GM18870 (cell line): ENCODE results near the gene U2AF1.
"Not testable (repeated sequence)": the region's sequence is repeated elsewhere in the genome, so short reads cannot be mapped to it uniquely, and the experiment has no call there.

ENCODE experiments used
- ATAC-seq: cut with Tn5 transposase; IDR thresholded peaks from one replicate; pipeline ENCODE4 v1.9.1; 2021; ENCODE audit warnings: moderate library complexity; ENCODE audit not compliant: unreplicated experiment

U2AF1 gene, protein sequence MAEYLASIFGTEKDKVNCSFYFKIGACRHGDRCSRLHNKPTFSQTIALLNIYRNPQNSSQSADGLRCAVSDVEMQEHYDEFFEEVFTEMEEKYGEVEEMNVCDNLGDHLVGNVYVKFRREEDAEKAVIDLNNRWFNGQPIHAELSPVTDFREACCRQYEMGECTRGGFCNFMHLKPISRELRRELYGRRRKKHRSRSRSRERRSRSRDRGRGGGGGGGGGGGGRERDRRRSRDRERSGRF

DNA sequence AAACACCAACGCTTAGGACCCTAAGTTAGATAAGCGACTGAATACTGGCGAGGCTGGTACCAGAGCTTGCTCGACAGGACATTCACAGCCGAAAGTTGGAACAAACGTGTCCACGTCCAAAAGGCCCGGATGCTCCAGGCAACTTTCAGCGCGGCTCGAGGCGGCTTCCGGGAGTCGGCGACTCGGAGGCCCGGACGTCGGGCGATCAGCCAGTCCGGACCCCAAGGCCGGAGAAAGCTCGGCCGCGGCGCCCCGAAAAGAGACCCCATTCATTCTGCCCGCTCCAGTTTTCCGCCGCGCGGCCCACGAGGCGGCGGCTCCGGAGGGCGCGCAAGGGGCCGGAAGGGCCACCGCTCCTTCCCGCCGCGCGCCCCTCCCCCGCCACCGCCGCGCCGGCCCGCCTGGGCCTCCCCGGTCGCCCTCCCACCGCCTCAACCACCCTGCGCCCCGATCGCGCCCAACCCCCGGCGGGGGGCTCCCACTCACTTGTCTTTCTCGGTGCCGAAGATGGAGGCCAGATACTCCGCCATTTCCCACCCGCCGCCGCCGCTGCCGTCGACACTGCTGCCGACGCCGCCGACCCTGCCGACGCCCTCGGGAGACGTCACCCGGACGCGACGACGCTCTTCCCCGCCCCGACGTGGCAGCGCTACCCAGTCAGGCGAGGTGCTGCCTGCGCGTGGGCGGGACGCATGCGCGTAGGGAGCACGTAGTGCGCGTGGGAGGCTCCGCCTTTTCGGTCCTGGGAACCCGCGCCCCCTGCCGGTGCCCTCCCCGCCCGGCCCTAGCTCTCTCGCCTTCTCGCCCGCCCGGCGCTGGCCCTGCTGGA is at the start of gene U2AF1:
Gene U2AF1 (minus strand): TSS at position 606 of the 829 bp plus-strand sequence. CDS start 76 bp downstream, at position 530.
- not testable (repeated sequence) for ATAC-seq

DNA sequence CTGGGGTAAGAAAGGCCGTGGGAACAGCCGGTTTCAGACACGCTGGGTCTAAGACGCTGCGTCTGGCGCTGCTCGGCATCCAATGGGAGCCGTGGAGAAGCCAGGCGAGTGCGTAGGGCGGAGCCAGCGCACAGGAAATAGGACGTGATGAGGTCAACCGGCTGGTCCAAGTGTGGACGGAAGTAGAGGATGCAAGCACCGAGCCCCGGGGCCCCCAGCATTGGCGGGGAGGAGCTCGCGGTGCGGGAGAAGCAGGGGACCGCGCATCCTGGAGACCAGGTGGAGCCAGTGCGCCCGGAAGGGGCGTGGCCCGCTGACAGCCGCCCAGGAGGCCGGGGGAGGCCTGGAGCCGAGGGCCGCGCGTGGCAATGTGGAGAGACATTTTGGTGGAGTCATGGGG is 46.2 kb upstream of the U2AF1 start:
- not testable (repeated sequence) for ATAC-seq

DNA sequence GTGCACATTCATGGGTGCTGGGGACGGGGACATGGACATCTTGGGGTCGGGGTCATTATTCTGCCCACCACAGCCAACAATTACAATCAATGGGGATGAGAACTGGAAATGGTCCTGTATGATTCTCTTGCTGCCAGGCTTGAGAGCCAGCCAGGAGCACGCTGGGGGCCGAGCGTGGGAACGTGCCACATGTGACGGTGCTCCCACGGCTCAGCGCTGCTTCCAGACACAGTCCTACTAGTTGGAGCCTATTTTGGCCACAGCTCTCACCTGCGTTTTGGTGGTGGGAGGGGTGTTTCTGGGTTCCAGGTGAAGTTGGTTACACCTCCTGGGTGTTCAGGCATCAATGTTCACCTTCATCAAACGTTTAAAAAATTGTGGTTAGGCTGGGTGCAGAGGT is 42.0 kb upstream of the U2AF1 start:
- ATAC-seq = not testable (repeated sequence)

DNA sequence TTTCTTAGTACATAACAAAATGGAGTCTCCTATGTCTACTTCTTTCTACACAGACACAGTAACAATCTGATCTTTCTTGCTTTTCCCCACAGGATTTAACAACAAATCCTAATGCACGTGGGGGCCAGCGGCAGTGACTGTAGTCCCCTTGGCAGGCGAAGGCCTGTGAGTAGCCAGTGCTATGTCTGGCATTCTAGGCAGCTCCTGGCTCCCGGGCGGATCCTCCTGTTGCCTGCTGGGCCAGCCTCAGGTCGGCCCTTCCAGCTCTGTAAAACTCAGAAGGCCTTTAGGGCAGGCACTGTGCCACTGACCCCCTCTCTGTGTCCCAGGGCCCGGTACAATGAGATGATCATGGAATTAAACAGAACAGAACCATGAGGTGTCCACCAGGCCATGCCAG is 40.6 kb upstream of the U2AF1 start:
- not testable (repeated sequence) for ATAC-seq

DNA sequence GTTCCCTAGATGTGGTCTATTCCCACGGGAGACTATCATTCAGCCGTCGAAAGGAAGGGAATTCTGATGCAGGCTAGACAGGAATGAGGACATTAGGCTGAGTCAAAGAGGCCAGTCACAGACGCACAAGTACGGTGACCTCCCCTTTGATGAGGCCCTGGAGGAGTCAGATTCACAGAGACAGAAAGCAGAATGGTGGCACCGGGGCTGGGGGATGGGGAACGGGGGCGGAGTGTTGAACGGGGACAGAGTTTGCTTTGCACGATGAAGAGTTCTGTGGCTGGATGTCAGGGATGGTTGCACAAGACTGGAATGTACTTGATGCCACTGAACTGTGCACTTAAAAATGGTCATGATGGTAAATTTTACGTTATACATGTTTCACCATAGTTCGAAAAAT is 39.3 kb upstream of the U2AF1 start:
- ATAC-seq = not testable (repeated sequence)

DNA sequence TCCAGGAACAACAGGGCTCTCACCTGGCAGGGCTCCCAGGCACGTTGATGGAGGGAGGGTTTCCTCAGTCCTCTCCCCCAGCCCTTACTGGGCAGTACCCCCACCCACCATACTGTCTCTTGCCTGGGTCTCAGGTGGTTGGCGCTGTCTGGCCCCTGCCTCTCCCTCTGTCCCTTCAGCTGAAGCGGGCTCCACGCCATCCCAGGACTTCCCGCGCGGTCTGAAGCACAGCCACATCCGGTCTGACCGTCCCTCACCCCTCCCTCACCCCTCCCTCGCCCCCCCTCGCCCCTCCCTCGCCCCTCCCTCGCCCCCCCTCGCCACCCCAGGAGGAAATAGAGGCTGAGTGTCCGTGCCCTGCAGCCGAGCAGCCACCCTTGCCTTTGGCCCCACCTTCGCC is 34.0 kb upstream of the U2AF1 start:
- ATAC-seq = not testable (repeated sequence)

DNA sequence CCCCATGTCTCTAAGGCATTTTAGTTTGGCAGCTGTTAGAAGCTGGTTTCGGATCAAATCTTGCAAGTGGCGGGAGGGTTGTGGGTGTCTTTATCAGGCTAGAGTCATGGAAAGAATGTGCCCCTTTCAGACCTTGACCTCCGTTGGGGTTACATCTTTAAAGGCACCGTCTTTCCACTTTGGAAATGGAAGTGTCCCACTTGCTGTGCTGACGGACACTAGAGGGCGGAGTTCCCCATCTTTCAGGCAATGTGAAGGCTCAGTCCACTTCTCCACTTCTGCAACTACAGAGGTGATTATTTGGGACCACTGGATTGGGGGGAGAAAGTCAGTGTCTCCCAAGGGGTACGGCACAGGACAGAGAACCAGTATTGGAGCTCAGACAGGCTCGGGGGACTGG is 31.6 kb upstream of the U2AF1 start:
- ATAC-seq = not testable (repeated sequence)

DNA sequence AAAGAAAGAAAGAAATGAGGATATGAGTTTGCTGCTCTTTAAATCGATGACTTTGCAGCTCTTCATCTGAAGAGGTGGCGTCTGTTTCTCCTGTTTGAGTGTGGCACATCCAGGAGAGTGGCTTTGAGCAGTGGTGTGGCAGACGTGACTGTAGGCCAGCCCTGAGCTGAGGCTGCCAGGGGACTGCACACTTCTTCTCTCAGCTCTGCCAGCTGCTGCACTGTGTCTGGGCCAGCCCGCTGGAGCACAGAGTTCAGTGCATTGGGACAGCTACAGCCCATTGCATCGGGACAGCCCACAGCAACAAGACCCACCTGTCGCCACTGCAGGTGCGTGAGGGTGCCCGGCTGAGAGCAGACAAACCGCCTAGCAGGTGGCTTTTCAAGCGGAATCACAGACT is 27.1 kb upstream of the U2AF1 start:
- ATAC-seq = not testable (repeated sequence)

DNA sequence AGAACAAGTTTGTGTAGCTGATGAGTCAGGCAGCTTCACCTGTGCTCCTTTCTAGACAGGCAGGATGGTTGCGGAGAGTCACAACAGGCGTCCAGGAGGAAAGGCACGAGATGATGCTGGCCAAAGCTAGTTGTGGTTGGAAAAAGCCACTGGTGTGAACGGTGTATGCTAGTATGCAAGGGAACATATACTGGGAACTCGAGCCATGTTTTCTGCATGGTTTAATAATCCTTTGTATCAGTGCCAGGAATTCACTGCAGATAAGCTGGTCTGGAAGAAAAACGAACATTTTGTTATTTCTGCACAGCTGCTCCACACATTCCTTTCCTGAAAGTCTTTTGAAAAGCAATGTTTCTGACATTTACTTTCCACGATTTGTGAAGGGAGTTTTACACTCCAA is 22.7 kb upstream of the U2AF1 start:
- not testable (repeated sequence) for ATAC-seq

DNA sequence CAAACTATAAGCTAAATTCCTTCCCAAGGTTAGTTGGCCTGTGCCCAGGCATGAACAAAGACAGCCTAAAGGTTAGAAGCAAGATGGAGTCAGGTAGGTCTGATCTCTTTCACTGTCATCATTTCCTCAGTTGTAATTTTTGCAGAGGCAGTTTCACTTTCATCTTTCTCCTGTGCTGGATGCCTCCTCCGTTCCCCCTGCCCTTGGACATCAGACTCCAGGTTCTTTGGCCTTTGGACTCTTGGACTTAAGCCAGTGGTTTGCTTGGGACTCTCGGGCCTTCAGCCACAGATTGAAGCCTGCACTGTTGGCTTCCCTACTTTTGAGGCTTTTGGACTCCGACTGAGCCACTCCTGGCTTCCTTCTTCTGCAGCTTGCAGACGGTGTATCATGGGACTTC is 8.6 kb upstream of the U2AF1 start:
- not testable (repeated sequence) for ATAC-seq

DNA sequence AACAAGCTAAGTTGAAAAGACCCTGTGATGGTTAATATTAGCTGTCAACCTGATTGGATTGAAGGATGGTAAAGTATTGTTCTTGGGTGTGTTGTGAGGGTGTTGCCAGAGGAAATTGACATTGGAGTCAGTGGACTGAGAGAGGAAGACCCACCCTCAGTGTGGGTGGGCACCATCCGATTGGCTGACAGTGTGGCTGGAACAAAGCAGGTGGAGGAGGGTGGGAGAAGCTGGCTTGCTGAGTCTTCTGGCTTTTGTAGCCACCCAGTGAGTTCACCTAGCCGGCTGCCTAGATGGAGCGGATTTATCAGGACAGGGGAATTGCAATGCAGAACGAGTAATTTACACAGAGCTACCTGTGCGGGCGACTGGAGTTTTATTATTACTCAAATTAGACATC is 7.1 kb upstream of the U2AF1 start:
- ATAC-seq = not testable (repeated sequence)

DNA sequence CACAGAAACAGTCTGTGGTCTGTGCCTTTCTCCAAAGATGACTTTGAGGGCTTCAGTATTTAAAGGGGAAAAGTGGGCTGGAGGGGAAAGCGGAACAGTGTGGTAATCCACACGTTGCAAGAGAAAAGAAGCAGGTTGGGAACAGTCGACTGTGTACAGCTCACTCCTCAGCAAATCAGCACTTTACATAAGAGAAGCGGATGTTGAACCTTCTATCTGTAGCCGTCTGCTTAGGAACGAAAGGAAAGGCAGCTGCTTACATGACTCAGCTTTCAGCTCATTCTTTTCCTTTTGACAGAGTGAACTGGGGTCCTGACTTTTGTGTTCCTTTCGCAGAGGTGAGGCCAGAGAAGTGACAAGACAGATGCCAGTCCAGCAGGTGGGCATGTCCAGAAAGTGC is 1.6 kb upstream of the U2AF1 start:
- ATAC-seq = not testable (repeated sequence)

DNA sequence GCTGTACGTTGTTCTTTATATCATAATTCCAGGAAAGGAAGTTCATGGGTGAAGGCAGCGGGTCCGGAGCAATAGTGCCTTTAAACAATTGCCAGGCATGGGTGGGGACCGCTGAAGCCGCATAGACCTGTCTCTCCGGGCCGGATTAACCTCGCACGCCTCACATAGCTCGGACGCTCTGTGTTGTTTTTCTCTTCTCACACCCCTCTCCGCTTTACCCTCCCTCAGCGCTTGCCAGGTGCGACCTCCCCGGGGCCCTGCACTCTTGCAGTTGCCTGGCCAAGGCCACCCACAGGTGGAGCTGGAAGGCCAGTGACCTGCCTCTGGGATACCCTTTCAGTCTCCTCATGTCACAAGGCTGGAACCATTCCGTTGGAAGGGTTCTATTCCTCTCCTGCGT is 807 bp upstream of the U2AF1 start:
- ATAC-seq = not testable (repeated sequence)

DNA sequence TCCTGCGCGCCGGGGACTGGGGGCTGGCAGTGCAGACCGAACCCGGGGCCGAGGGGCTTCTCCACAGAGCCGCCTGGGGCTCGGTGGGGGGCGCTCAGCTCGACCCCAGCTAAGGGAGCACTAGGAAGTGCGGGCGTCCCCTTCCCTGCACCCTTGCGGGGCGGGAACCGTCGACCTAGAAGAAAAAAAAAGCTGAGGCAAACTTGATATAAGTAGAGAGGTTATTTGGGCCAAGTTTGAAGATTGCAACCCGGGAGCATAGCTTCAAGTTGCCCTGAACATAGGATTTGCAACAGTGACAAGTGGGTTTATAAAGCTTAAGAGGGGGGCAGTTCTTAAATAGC is 396 bp upstream of the U2AF1 start:
- not testable (repeated sequence) for ATAC-seq

DNA sequence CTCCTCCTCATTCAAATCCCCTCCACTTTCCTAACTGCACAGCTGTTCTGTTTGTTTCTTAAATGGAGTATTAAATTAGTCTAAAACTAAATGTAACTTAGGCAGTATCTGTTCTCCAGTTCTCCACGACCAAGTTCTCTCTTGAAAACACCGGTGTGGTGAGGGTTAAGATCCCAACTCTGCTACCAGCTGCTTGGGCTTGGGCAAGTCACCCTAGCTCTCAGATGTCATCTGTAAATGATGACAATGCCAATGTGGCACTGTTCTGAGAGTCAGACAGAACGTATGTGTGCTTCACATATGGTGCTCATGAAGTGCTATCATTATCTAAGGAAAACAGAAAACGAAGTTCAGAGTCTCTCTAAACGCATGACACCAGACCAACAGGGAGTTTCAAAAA is 2.7 kb downstream of the U2AF1 start:
- ATAC-seq = not testable (repeated sequence)

DNA sequence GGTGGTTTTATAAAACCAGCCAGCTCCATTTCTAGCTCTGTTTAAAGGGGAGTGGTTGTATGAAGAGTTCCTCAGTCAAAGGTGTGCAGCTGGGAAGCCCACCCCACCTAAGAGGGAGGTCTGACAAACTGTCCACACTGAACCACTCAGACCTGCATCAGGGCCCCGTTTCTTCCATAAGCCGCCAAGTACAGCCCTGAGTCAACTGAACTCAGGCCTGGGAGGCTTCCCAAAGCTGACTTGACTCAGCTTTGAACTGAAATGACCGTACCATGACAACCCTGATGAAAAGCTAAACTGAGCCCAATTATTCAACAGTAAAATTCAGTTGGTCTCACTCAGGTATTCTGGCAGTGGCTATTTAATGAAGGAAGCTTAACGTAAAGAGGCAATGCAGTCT is 5.1 kb downstream of the U2AF1 start:
- not testable (repeated sequence) for ATAC-seq

DNA sequence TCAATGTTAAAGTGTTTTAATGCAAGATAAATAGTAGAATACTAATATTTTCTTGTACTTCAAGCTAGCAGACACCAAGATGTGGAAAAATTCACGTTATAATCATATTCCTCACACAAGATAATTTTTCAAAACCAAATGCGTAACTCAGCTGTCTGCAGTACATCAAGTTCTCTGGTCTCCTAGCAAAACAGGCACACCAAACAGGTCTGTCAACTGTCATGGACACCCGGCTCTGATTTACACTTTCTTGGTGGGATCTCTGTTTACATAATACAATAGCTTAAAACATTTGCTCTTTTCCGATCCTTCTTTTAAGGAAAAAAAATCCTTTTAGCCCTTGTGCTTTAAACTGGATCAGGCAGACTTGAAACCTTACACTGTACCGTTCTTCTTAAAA is 5.7 kb downstream of the U2AF1 start:
- not testable (repeated sequence) for ATAC-seq

DNA sequence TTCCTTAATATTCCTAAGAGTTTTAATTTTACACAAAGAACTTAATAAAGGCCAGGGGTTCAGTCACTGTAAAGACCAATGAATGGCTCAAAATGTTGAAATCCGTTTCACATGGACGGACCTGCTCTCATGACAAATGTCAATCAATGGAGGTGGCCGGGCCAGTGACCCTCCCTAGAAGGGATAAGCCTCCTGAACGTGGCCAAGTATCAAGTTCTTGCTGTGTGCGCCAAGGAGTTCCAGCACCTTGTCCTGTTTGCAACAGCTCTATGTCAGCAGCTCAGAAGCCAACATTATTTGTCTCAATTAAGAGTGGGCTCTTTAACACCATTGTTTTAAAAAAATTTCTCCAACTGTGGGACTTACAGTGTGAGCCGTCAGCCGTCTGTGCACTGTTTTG is 6.4 kb downstream of the U2AF1 start:
- not testable (repeated sequence) for ATAC-seq

DNA sequence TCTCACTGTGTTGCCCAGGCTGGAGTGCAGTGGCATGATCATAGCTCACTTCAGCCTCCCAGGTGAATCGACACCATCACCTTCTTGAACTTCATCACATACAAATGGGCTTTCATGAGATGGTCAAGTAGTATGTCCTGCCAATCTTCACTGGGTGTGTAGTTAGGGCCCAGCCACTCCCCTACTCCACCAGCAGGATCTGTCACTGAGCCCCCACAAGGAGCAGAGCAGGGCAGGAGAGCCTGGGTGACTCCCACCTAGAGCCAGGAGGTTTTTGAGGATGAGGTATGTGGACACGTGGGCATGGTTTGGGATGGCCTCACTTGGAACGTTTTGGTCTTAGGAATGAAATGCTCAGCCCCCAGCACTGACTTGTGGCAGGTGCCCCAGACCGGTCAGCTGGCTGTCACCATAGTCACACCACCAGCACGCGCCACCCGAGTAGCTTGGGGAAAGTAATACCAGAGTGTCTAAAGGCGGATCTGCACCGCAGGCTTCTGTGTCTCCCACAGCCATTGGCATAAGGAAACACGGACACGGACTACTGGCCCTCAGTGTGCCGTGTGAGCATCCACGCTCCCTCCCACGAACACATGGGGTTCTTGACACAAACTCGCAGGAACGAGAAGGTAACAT is 15.3 kb downstream of the U2AF1 start:
- not testable (repeated sequence) for ATAC-seq

DNA sequence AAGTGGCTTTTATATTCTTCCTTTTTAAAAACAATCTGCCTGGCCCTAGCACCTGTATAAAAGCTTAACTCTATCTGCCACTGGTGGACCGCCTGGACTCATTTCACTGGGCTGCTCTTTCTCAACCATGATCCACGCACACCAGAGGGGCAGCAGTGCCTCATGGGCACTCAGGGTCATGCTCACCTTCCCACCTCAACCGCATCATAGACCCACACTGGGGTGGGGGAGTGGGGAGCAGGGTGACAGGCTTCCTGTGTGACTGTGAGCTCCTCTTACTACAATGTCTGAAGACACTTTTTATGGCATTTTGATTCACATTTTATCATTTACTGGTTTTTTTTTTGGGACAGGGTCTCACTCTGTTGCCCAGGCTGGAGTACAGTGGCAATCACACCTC is 16.4 kb downstream of the U2AF1 start:
- ATAC-seq = not testable (repeated sequence)

DNA sequence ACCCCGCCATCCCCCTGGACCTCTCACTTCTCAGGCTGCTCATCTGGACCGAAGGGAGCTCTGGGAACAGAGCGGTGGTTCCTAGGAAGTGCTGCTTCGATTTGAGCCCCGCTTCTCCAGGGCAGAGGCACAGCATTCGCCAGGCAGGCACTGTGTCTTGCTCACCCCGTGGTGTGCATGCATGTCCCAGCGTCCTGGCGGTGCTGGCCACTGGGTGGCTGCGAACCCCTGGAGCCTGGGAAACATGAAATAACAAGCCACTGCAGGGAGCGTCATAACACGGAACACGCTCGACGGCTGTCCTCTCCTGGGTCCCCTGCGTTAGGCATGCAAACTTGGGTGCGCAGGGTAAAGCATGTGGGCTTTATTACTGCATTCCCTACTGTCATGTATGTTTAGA is 17.9 kb downstream of the U2AF1 start:
- ATAC-seq = not testable (repeated sequence)
